GM15510 (cell line): ENCODE results near the gene UBXN4.

Experiments used
- POLR2A ChIP-seq: IDR thresholded peaks from 3 replicates; pipeline ENCODE4 v1.6.1; 2011; ENCODE audit warnings: borderline replicate concordance; ENCODE audit not compliant: insufficient read length; ENCODE audit errors: extremely low read depth

The UBXN4 gene, protein sequence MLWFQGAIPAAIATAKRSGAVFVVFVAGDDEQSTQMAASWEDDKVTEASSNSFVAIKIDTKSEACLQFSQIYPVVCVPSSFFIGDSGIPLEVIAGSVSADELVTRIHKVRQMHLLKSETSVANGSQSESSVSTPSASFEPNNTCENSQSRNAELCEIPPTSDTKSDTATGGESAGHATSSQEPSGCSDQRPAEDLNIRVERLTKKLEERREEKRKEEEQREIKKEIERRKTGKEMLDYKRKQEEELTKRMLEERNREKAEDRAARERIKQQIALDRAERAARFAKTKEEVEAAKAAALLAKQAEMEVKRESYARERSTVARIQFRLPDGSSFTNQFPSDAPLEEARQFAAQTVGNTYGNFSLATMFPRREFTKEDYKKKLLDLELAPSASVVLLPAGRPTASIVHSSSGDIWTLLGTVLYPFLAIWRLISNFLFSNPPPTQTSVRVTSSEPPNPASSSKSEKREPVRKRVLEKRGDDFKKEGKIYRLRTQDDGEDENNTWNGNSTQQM

DNA sequence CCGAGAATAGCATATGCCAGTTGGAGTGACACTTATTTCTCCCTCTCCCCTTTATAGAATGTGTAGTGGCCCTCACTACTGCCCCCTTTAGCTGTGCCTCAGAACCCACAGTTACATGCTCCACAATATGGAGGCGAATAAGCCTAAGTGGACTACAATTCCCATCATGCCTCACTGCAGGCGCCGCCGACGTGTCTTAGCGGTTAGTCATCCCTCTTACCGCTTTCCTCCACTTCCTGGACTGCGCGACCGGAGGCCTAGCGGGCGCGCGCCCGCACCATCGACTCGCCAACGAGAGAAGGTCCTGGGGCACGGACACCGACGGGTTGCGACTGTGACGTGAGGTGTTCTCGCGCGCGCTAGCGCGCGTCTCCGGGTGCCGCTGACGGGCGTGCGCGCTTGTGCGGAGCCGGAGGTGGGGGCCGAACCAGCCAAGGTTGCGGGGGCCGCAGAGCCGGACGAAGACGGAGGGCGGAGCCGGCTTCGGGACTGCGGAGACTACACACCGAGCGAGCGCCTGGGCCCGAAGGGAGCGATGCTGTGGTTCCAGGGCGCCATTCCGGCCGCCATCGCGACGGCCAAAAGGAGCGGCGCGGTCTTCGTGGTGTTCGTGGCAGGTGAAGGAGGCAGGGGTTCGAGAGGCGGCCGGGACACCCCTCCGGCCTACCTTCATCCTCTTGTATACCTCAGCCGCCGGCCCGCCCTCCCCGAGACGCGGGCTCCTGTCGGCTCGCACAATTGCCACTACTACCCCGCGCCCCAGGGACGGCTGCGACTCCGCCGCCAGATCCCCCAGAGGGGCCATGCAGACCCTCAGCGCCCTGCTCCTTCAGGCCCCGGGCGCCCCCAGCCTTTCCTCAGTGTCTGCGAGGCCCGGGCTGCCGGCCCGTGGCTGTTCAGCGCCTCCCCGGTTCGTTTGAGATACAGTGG is at the start of gene UBXN4:
Gene UBXN4 (plus strand): TSS at position 461 of the 930 bp plus-strand sequence. CDS start 75 bp downstream, at position 536.
- peak; percentile 89 for TF ChIP-seq POLR2A

DNA sequence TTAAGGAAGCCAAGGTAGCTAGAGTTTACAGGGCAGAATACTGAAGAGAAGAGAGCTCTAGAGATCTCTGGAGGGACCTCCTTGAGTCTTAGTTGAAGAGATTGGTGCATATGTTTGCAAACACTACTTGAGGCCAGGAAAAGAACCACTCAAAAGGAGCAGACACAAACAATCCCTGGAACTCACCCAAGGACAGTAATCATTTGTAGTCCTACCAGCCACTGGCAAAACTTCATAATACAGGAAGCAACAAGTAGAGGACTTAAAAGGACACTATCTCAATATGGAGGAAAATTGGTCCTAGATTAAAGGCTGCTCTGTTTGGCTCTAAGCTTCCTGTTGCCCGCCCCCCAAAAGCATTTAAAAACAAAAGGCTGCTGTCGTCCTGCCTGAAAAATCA is 46.9 kb upstream of the UBXN4 start:
- no peak for TF ChIP-seq POLR2A

GRCh38 chr2:135698838-135699237 is 42.8 kb upstream of the UBXN4 start:
- TF ChIP-seq POLR2A = no peak

- no peak for TF ChIP-seq POLR2A
Observed at GRCh38 chr2:135701442-135701841, 40.2 kb upstream of the UBXN4 start.

- no peak for TF ChIP-seq POLR2A
Observed at GRCh38 chr2:135703300-135703699, 38.4 kb upstream of the UBXN4 start.

GRCh38 chr2:135708159-135708558 is 33.5 kb upstream of the UBXN4 start:
- TF ChIP-seq POLR2A = no peak

DNA sequence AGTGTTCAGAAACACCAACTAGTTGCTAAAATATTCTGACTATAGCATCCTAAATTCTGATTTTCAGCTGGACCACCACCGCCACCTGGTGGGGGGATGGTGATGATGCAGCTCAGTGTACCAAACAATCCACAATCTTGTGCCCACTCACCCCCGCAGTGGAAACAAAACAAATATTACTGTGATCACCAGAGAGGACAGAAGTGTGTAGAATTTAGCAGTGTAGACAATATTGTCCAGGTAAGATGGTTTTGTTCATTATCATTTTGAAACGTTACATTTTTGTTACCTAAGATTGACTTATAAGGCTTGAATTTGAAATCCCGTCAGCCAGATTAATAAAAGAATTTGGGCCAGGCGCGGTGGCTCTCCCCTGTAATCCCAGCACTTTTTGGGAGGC is 31.7 kb upstream of the UBXN4 start:
- TF ChIP-seq POLR2A = no peak

DNA sequence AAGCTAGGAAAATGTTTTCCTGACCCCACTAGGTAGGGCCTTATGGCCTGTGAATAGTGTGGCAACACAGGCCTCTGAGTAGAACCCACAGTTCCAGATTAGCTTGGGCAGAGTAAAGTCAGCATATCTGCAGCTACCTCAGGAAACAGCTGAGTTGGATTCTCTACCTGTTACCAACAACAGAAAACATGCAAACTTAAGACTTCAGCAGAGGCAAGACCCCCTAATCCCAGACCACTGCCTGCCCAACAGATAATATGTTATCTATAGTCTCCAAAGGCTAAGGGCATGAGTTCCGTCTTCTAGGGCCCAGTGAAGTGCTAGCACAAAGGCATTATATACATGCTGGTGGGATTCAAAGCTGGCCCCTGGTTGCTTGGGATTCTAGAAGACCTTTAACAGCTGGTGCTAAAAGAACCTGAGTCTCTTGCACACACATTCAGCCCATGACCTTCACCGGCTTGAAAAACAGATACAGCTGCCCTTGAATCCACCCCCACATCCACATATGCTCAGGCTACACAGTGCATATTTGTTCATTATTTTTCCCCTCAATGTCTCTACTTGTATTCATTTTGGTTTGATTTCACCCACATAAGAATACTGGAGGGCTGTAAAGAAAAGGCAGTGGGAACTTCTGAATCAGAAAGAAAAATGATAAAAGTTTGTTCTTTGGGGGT is 13.5 kb upstream of the UBXN4 start:
- no peak for TF ChIP-seq POLR2A

GRCh38 chr2:135732561-135732960 is 9.1 kb upstream of the UBXN4 start:
- TF ChIP-seq POLR2A = no peak

GRCh38 chr2:135733045-135733444 is 8.6 kb upstream of the UBXN4 start:
- no peak for TF ChIP-seq POLR2A

- no peak for TF ChIP-seq POLR2A
Observed at GRCh38 chr2:135736546-135736945, 5.1 kb upstream of the UBXN4 start.

- no peak for TF ChIP-seq POLR2A
Observed at GRCh38 chr2:135740206-135740605, 1.4 kb upstream of the UBXN4 start.

DNA sequence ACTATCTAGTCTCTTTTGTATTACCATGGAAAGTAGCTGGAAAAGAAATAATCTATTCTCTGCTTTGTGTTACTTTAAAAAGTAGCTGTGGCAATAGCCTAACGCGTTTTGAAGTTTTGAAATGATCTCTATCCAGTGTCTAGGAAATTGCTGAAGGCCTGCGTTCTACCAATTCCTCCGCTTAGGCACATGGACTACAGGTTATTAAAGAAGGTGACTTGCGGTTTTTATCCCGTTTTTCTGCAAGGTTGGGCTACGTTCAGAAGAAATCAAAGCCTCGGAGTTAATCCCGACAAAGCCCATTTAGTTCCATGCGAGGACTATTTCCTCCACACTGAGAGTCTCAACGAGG is 636 bp upstream of the UBXN4 start:
- TF ChIP-seq POLR2A = no peak

GRCh38 chr2:135742325-135742757 is 686 bp downstream of the UBXN4 start:
- TF ChIP-seq POLR2A = no peak

DNA sequence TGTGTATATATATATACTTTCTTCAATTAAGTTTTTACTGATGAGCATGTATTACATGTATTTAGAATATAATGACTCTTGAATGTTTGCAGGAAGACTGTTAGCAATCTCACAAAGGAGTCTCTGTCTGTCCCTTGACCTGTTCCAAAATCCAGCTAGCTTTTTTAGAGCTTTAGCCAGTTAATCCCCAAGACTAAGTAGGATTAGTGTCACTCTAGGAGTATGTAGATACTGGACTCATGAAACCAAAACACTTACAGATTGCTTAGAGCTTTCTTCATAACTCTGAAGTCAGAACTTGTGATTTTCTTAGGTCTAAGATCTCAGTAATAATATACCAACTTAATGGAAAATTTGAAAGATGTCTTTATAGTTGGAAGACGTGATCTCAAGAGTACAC is 2.2 kb downstream of the UBXN4 start:
- no peak for TF ChIP-seq POLR2A
